Stimulated activated CD8-positive, alpha-beta memory T cell treated with anti-CD3 and anti-CD28 coated beads, Interleukin-15, amount 100 ng/mL, for 4 hours (primary cell): Measurements from ENCODE around the gene ETNK2.
"Not testable (repeated sequence)": the region's sequence is repeated elsewhere in the genome, so short reads cannot be mapped to it uniquely, and the experiment has no call there.

Experiments used
- DNase-seq, 2 donors: peaks; one replicate each; pipeline ENCODE4 v3.0.0-alpha.2; 2020; ENCODE audit warnings: low read depth in 2 of 2

Gene ETNK2

DNA sequence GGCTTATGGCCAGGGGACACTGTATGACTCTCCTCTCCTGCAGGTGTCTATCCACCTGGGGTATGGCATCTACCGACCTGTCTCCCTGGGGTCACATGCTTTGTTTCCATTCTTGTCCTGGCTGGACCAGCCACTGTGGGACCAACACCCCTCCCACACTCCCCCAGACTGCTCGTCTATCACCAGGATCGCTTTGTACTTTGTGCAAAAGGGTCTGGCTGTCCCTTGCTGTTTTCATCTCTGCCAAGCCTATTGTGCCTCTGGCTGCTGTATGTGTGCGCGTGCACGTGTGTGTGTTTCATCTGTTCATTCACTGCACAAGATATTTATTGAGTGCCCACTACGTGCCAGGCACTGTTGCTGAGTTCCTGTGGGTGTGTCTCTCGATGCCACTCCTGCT is 25.5 kb downstream of the ETNK2 start:
- DNase-seq: no peak

GRCh38 chr1:204125759-204126351 is 26.0 kb downstream of the ETNK2 start:
- DNase-seq: no peak

DNA sequence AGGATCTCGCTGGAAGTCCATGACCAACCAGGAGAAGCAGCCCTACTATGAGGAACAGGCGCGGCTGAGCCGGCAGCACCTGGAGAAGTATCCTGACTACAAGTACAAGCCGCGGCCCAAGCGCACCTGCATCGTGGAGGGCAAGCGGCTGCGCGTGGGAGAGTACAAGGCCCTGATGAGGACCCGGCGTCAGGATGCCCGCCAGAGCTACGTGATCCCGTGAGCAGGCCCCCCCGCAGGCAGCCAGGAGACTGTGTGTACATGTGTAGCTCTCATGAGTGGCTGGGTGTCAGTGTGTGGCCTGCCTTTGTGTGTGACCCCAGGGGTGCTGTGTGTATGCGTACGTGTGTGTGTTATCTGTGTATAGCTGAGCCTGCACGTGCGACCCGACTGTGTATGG is 27.2 kb downstream of the ETNK2 start:
- no peak for DNase-seq

- DNase-seq: no peak
These were observed 28.5 kb downstream of the ETNK2 start for GRCh38 chr1:204123376-204123775.

- no peak for DNase-seq
These were observed 29.8 kb downstream of the ETNK2 start for GRCh38 chr1:204121840-204122555.

DNA sequence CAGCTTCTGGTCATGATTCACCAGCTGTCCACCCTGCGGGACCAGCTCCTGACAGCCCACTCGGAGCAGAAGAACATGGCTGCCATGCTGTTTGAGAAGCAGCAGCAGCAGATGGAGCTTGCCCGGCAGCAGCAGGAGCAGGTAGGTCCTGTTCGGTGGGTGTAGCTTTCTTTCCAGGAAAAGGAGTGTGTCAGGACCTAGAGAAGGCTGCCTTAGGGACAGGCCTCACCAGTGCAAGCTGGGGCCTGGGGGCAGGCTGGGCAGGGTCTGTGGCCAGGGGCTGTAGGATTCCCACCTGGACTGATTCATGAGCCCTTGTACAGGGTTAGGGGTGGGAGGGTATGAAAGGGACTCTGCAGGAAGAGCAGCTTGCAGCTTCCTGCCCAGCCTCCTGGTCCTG is 35.3 kb downstream of the ETNK2 start:
- no peak for DNase-seq

- no peak for DNase-seq
These were observed 36.7 kb downstream of the ETNK2 start for GRCh38 chr1:204115116-204115515.

DNA sequence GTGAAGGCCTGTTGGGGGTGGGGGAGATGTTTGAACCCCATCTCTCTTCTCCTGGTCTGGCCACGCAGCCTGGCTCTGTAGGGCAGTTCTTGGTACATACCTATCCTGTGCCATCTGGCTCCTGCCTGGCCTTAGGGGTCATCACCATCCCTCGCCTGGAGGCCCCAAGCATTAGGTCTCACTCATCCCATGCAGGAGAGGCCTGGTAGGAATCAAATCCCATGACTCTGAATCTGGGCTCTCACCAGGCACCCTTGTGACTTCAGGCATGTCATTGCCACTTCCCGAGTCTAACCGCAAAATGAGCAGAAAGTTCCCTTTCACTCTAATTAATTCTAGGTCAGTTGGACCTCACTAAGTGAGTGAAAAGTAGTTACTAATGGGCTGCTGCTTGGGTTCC is 37.2 kb downstream of the ETNK2 start:
- DNase-seq: no peak

DNA sequence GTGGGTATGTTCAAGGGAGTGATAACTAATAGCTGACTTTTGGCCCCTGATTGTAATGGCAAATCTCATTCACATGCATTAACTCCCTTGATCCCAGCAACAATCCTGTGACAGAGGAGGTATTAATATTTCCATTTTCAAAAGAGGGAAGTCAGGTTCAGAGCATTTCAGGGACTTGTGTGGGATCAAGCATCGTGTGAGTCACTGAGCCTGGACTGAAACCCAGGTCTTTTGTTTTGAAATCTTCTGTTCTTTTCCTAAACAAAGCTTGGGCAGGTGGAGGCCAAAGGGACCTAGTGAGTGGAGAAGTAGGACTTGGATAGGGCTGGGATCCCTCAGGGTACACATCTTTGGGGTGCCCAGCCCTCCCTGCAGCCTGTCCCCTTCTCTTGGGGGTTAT is 37.9 kb downstream of the ETNK2 start:
- no peak for DNase-seq

DNA sequence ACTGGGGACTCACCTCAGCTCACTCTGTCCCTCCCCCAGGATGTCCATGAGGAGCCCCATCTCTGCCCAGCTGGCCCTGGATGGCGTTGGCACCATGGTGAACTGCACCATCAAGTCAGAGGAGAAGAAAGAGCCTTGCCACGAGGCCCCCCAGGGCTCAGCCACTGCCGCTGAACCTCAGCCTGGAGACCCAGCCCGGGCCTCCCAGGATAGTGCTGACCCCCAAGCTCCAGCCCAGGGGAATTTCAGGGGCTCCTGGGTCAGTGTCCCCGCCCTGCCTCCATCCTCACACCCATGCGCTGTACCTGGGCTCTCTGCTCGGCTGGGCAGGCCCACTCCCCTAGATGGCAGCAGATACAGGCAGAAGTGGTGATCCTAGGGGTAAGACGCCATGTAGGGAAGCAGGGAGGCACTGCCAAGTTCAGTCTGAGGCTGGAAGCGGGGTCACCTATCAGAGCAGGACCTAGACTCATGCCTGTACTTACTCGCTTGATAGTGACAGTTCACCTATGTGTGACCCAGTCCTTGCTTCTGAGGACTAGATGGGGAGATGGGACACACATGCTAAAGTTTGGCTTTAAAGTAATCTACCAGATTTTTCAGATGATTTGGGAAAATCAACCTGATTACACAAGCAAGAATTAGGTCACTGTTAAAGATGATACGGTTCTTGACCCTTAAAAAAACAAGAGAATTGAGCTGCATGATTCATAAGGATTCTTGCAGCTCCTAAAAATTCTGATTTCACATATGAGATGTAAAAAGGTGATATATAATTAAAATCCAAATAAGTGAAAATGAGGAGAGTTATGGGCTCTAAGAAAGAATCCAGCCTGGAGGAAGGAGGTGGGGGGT is 38.7 kb downstream of the ETNK2 start:
- DNase-seq: no peak

GRCh38 chr1:204110894-204111633 is 40.8 kb downstream of the ETNK2 start:
- DNase-seq: no peak

DNA sequence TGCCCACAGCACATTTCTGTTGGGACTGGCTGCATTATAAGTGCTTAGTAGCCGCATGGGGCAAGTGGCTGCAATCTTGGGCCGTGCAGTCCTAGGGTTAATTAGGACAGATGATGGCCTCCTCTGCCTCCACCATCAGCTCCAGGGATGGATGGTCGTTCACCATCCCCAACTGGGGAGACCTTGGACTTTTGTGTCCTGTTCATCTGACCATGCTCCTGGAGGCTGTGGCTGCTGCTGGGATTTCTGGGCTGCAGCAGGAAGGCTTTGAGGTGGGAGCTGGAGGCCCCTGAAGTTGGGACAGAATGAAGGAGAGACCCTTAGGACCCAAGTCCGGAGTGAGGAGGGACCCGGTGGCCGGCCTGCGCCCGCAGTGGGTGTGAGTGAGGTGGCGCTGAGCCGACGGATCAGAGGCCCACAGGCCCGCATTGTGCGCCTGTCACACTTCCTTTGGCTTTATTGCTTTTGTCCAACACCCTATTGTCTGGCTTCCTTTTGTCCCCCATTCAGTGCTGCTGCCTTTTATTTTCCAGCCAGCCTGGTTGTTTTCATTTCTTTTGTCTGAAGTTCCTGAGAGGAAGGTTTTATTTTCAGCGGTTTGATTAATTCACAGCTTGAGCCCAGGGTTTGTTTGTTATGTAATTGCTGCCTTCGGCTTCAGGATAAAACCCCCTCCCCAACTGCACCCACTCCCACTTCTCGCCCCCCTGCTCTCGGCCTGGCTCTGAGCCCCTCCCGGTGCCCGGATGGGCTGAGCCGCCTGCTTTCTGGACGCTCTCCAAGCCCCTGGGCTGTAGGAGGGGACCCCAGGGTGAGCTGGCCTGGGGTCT is 43.3 kb downstream of the ETNK2 start:
- DNase-seq: no peak

DNA sequence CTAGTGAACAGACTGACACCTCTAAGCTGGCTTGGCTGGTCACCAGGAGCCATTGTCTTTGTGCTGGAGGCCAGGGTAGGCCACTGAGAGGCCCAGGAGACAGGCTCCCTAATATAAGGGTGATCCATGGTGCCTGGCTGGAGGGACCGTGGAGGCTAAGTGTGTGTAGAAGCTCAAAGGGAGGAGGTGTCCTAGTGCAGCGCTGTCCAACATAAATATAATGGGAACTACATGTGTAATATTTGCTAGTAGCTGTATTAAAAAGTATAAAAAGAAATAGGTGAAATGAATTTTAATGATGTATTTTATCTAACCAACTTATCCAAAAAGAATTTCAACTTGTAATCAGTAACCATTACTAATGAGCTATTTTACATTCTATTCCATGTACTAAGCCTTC is 44.0 kb downstream of the ETNK2 start:
- DNase-seq: no peak

DNA sequence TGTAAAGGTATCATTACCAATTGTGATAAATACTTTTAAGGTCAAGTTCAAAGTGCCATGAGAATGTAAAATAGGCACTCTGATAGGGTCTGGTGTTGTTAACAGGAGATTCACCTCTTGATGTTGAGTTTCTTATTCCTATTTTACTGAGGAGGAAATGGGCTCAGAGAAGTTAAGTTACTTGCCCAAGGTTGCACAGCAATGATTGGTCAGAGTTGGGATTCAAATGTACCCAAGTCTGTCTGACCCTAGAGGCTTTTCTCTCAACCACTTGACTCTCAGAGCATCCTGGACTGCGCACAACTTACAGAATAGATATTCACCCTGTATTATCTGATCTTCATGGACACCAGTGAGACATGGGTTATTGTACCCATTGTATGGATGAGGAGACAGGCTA is 45.0 kb downstream of the ETNK2 start:
- DNase-seq: no peak

- DNase-seq: no peak
These were observed 46.7 kb downstream of the ETNK2 start for GRCh38 chr1:204105131-204105515.

- DNase-seq: no peak
These were observed 47.3 kb downstream of the ETNK2 start for GRCh38 chr1:204104331-204105130.

GRCh38 chr1:204103431-204103741 is 48.5 kb downstream of the ETNK2 start:
- no peak for DNase-seq

DNA sequence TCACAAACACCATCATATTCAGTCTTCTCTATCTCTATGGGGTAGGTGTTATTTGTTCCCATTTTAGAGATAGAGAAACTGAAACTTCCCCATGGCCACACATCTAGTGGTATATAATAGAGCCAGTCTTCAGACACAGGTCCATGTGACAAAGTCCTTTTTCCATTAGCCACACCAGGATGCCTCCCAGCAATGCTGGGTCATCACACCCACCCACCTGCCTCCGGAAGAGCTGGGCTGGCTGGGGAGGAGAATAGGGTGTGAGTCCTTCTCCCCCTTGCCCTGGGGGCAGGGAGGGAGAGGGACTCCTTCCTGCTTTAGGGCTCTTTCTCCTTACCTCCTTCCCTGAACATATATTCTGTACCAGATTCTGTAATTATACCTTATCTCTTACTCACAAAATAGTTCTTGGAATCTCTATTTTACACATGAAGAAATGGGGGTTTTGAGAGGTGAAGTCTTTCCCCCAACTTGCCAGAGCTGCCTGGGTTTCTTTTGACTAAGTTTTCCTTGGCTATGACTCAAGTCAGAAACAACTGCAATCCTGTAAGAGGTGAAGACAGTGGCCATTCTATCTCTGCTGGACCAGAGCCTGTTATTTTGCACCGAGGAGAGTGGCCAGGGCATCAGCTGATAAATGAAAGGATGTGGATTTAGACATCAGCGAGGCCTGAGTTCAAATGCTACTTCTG is 49.0 kb downstream of the ETNK2 start:
- no peak for DNase-seq

- DNase-seq: no peak
These were observed 49.7 kb downstream of the ETNK2 start for GRCh38 chr1:204102029-204102611.

- DNase-seq: not testable (repeated sequence)
These were observed 52.1 kb downstream of the ETNK2 start for GRCh38 chr1:204099754-204100153.
